ENCODE results near the gene CLEC4M. TPM values are rescaled to one million over a fixed set of nuclear protein-coding genes. Genes with fewer than 3 reads are reported as not detected.

Gene CLEC4M
- total RNA-seq, 6 experiments from 2014 or later = not detected

DNA sequence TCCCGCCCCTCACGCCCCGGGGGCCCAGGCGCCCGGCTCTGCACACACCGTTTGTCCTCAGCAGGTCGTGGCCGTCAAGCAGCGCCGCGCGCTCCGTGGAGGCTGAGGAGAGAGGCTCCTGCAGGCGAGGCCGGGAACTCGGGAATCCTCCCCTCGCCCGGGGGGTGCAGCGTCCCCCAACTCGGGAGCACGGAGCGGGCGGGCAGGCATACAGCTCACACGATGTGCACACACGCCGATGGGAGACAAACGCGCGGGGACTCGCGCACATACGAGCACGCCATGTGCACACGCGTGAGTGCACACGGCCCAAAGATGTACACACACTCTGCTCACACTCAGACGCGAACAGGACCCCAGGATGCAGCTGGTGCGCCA is 31.8 kb upstream of the CLEC4M start:
- H3K4me1 Mint-ChIP-seq (ENCODE audit: low read depth) = no peaks in the 10 kb centered on the region
- no peak for TF ChIP-seq CTCF (IDR thresholded peaks at IDR 0.05)
- no peaks in the 10 kb centered on the region; the same call in 1 of the 2 replicates for H3K9me3 Mint-ChIP-seq
- no peak overlapping the region for H3K27ac Mint-ChIP-seq
- no peaks in the 10 kb centered on the region for H3K36me3 Mint-ChIP-seq (ENCODE audit: low read depth)
- DNase-seq = no peak
- H3K27me3 Mint-ChIP-seq (ENCODE audit: insufficient read depth) = peaks cover 27% of the 10 kb centered on the region
- H3K4me3 Mint-ChIP-seq = no peak overlapping the region

DNA sequence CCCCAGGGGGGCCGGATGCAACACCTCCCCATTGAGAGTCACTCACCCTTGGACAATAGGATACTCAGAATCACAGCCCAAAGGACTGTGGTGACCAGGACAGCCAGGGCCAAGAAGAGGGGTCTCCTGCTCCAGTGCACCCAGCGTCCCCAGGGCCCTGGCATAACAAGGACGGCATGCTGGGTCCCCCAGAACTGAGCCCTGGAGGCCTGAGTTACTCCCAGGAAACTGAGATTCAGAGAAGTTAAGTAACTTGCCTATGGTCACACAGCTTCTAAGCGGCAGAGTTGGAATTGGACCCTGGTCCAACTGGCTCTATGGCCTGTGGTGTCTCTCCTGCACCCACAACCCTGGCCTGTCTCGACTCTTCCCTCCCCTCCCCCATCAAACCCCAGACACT is 31.4 kb upstream of the CLEC4M start:
- Mint-ChIP-seq H3K4me1 (ENCODE audit: low read depth) (no peaks in the 10 kb centered on the region), H3K9me3 (no peaks in the 10 kb centered on the region; the same call in 1 of the 2 replicates), H3K4me3 (no peak overlapping the region), H3K27ac (no peak overlapping the region), H3K36me3 (ENCODE audit: low read depth) (no peaks in the 10 kb centered on the region), H3K27me3 (ENCODE audit: insufficient read depth) (peaks cover 28% of the 10 kb centered on the region)
- no peak for DNase-seq
- TF ChIP-seq CTCF (IDR thresholded peaks at IDR 0.05) = no peak

DNA sequence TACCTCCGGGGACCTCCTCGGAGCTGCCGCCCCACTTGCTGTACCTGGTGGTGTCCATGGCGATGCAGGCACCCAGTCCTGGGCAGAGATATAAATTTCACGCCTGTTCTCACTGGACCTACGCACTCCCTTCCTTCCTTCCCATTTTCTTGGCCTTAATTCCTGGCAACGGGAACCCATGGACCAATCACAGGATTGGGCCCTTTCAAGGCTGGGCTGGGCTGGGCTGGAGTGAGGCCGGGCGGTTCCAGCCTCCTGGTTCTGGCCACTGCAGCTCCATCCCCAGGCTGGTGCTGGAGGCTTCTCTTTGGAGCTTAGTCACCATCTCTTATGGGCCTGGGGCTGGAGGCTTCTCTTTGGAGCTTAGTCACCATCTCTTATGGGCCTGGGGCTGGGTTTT is 31.0 kb upstream of the CLEC4M start, which contains the start of gene CLEC4G:
CLEC4G (minus strand) TSS at position 66 of the 400 bp plus-strand sequence; CDS start at position 58, 8 bp downstream.
- no peak for TF ChIP-seq CTCF (IDR thresholded peaks at IDR 0.05)
- no peaks in the 10 kb centered on the region for H3K4me1 Mint-ChIP-seq (ENCODE audit: low read depth)
- H3K27me3 Mint-ChIP-seq (ENCODE audit: insufficient read depth) = peaks cover 27% of the 10 kb centered on the region

DNA sequence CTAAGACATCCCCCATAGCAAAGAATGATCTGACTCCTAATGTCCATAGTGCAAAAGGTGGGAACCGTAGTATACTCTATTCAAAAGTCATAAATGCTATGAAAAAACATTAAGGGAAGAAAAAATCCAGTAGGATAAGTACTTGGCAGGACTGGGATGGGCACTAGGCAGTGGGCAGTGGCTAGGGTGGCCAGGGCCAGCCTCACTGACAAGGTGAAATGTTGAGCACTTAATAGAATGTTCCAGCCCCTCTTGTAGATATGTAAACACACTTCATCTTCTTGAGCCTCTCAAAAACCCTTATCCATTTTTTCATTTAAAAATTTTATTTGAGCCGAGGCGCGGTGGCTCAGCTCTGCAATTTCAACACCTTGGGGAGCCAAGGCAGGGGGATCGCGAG is 29.7 kb upstream of the CLEC4M start:
- H3K27ac Mint-ChIP-seq = no peak overlapping the region
- H3K4me1 Mint-ChIP-seq (ENCODE audit: low read depth) = no peaks in the 10 kb centered on the region
- H3K27me3 Mint-ChIP-seq (ENCODE audit: insufficient read depth) = peaks cover 25% of the 10 kb centered on the region

More for the DNA sequence above, 31.0 kb upstream of the CLEC4M start, which contains the start of gene CLEC4G:
- H3K4me3 Mint-ChIP-seq = no peak within 1 kb of the TSS
- no peak within 1 kb of the TSS for H3K27ac Mint-ChIP-seq
- H3K9me3 Mint-ChIP-seq = no peaks in the 10 kb centered on the region; the same call in 1 of the 2 replicates
- no peak for DNase-seq
- H3K36me3 Mint-ChIP-seq (ENCODE audit: low read depth) = no peaks in the 10 kb centered on the region

DNA sequence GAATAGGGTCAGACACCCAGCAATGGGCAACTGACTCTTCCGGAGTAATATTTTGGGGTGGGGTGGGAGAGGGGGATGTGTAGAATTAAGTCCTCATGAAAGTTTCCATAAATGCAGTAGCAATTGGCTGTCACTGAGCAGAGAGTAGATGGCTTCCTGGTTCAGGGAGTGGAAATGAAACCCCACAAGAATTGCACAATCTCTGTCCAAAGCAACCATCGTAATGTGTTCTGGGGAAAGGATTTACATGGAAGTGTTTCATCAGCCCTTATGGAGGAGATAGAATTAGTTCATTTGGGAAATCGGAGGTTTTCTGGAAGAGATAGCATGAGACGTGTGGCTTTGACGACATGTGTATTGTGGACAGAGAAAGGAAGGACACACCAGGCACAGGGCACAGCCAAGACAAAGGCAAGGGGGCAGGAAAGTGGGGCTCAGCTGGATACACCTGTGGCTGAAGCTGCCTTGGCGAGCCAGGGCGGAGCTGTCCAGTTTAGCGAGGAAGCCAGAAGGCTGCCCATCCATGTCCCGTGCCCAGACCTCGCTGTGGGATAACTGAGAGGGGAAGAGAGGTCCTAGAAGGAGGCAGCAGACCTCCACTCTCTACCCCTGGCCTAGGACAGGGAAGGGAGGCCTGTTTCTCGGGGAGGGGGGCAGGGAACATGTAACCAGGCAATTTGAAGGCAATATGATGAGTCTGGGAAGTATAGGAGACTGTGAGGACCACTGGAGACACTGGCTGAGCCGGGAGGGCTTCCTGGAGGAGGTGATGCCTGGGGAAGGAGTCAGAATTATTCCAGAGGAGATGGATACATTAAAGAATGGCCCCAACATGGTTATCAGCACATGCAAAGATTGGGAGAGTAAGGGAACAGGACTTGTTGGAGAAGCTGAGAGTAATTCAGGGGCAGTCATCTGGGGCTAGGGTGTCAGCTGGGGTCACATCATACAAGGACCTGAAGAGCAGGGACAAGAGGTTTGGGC is 28.5 kb upstream of the CLEC4M start:
- Mint-ChIP-seq H3K9me3 (no peaks in the 10 kb centered on the region), H3K4me1 (ENCODE audit: low read depth) (no peaks in the 10 kb centered on the region), H3K27me3 (ENCODE audit: insufficient read depth) (peaks cover 16% of the 10 kb centered on the region)

More for the DNA sequence above, 29.7 kb upstream of the CLEC4M start:
- no peak overlapping the region for H3K4me3 Mint-ChIP-seq
- TF ChIP-seq CTCF (IDR thresholded peaks at IDR 0.05) = no peak
- no peaks in the 10 kb centered on the region for H3K36me3 Mint-ChIP-seq (ENCODE audit: low read depth)
- no peak for DNase-seq
- no peaks in the 10 kb centered on the region for H3K9me3 Mint-ChIP-seq

More for the DNA sequence above, 28.5 kb upstream of the CLEC4M start:
- TF ChIP-seq CTCF (IDR thresholded peaks at IDR 0.05) = no peak
- no peak for DNase-seq
- Mint-ChIP-seq H3K27ac (no peak overlapping the region), H3K36me3 (ENCODE audit: low read depth) (no peaks in the 10 kb centered on the region), H3K4me3 (no peak overlapping the region)

All from HFFc6 (cell line).